NB4 (cell line): ENCODE data around the gene OR2L13.

ENCODE experiments used
- CTCF ChIP-seq: IDR thresholded peaks from one replicate; pipeline ENCODE4 v1.5.1; 2012; ENCODE audit warnings: low read depth, low read length
- POLR2A ChIP-seq: IDR thresholded peaks from 2 replicates; pipeline ENCODE4 v1.6.1; 2011; ENCODE audit warnings: mild to moderate bottlenecking; ENCODE audit not compliant: insufficient read length; ENCODE audit errors: extremely low read depth

GRCh38 chr1:248136811-248137210 is 41.8 kb downstream of the OR2L13 start:
- TF ChIP-seq CTCF (no peak), POLR2A (no peak)
